SK-N-SH (cell line): Measurements from ENCODE around the gene LMTK2. TPM values are rescaled to one million over a fixed set of nuclear protein-coding genes. Genes with fewer than 3 reads are reported as not detected.
A peak's percentile ranks its signal among the peaks of the same experiment; 100 is the strongest.

Experiments
- CTCF ChIA-PET: fragments of 300-600, 350-600 bp; formaldehyde crosslinking; extraction: SDS; loops from one replicate; lab custom pipeline; 2021; lab: Yijun Ruan, JAX
- POLR2A ChIA-PET: fragments of 350-600 bp; sonication (Branson Sonifier 250); formaldehyde crosslinking; extraction: SDS; loops from one replicate; lab custom pipeline; 2020; ENCODE audit warnings: antibody characterized with exemption, inconsistent platforms; lab: Yijun Ruan, JAX
- DNase-seq: peaks from one replicate; pipeline ENCODE4 v3.0.0; 2012
- H2AFZ ChIP-seq: fragments of 200-600 bp; sonication (generic); 2 replicates; pipeline ENCODE4 v1.8.1; 2016; ENCODE audit warnings: antibody characterized with exemption, mild to moderate bottlenecking, low read depth
- H3F3A ChIP-seq: fragments of 200-600 bp; sonication (generic); replicated peaks from 2 replicates; pipeline ENCODE3; 2016; ENCODE audit warnings: antibody characterized with exemption, mild to moderate bottlenecking; ENCODE audit not compliant: insufficient read depth
- H3K27ac ChIP-seq, 2 experiments: fragments of 200-500 bp in 1 of 2; fragments of 200-600 bp in 1 of 2; sonication (Bioruptor generic) in 1 of 2; sonication (generic), shearing (Covaris generic) in 1 of 2; 2 replicates each; pipeline versions ENCODE4 v1.5.1 to v1.6.1; 2014 to 2016; ENCODE audit warnings: low read depth in 2 of 2, inconsistent platforms in 1 of 2, low read length in 1 of 2, mild to moderate bottlenecking in 1 of 2, mixed read lengths in 1 of 2
- H3K27me3 ChIP-seq: fragments of 200-600 bp; sonication (generic), shearing (Covaris generic); 2 replicates; pipeline ENCODE4 v1.6.1; 2016; ENCODE audit warnings: mixed run types; ENCODE audit not compliant: insufficient read depth
- H3K36me3 ChIP-seq, 2 experiments: fragments of 200-500 bp in 1 of 2; fragments of 200-600 bp in 1 of 2; sonication (Bioruptor generic) in 1 of 2; sonication (generic) in 1 of 2; replicated peaks in 1 of 2; 2 replicates each; pipeline versions ENCODE3 to v1.5.1; 2014 to 2016; ENCODE audit warnings: low read length in 1 of 2, mild to moderate bottlenecking in 1 of 2; ENCODE audit not compliant: insufficient read depth in 2 of 2, control insufficient read depth in 1 of 2
- H3K4me1 ChIP-seq, 2 experiments: fragments of 200-500 bp in 1 of 2; fragments of 200-600 bp in 1 of 2; sonication (Bioruptor generic) in 1 of 2; sonication (generic), shearing (Covaris generic) in 1 of 2; 2 replicates each; pipeline versions ENCODE4 v1.5.1 to v1.6.1; 2014 to 2016; ENCODE audit warnings: low read depth in 1 of 2, low read length in 1 of 2, mixed run types in 1 of 2; ENCODE audit not compliant: insufficient read depth in 2 of 2, control insufficient read depth in 1 of 2
- H3K4me2 ChIP-seq: fragments of 200-600 bp; sonication (generic), shearing (Covaris generic); 2 replicates; pipeline ENCODE4 v1.6.1; 2017; ENCODE audit warnings: mixed run types
- H3K4me3 ChIP-seq, 2 experiments: fragments of 200-500 bp in 1 of 2; fragments of 200-600 bp in 1 of 2; sonication (Bioruptor generic) in 1 of 2; sonication (generic), shearing (Covaris generic) in 1 of 2; 2 replicates each; pipeline versions ENCODE4 v1.5.1 to v1.8.1; 2014 to 2016; ENCODE audit warnings: low read depth in 2 of 2, inconsistent platforms in 1 of 2, low read length in 1 of 2, mild to moderate bottlenecking in 1 of 2, mixed read lengths in 1 of 2, moderate library complexity in 1 of 2
- H3K79me2 ChIP-seq: fragments of 200-600 bp; sonication (generic); 2 replicates; pipeline ENCODE4 v1.8.1; 2017; ENCODE audit warnings: mild to moderate bottlenecking; ENCODE audit not compliant: insufficient read depth
- H3K9ac ChIP-seq: fragments of 200-600 bp; sonication (generic); 2 replicates; pipeline ENCODE4 v1.6.1; 2017; ENCODE audit warnings: mixed run types
- H3K9me2 ChIP-seq: fragments of 200-600 bp; sonication (generic); 2 replicates; pipeline ENCODE4 v1.6.1; 2017; ENCODE audit warnings: mixed run types
- H3K9me3 ChIP-seq: fragments of 200-600 bp; sonication (generic); 2 replicates; pipeline ENCODE4 v1.6.1; 2017; ENCODE audit warnings: mixed run types, mild to moderate bottlenecking, moderate library complexity
- H4K20me1 ChIP-seq: fragments of 200-600 bp; sonication (generic); 2 replicates; pipeline ENCODE4 v1.6.1; 2017; ENCODE audit warnings: mild to moderate bottlenecking, mixed run types; ENCODE audit not compliant: insufficient read depth
- CHD2 ChIP-seq: fragments of 150-350 bp; IDR thresholded peaks from 2 replicates; pipeline ENCODE4 v1.6.1; 2018; ENCODE audit warnings: low read length; ENCODE audit not compliant: partially characterized antibody
- ELF1 ChIP-seq: IDR thresholded peaks from 2 replicates; pipeline ENCODE4 v1.4.0; 2012
- FOSL2 ChIP-seq: IDR thresholded peaks from 2 replicates; pipeline ENCODE4 v1.4.0; 2012; ENCODE audit warnings: low read depth, mild to moderate bottlenecking, moderate library complexity, borderline replicate concordance
- GABPA ChIP-seq: IDR thresholded peaks from 2 replicates; pipeline ENCODE4 v1.4.0; 2012; ENCODE audit warnings: low read depth, mild to moderate bottlenecking
- GATA2 ChIP-seq: sonication (generic); formaldehyde crosslinking; IDR thresholded peaks from 2 replicates; pipeline ENCODE4 v1.5.0; 2020; ENCODE audit warnings: mild to moderate bottlenecking, missing genetic modification reagents
- JUND ChIP-seq: IDR thresholded peaks from 2 replicates; pipeline ENCODE4 v1.4.0; 2012
- MEF2A ChIP-seq: IDR thresholded peaks from 2 replicates; pipeline ENCODE4 v1.4.0; 2012; ENCODE audit warnings: low read depth, borderline replicate concordance
- MXI1 ChIP-seq: IDR thresholded peaks from 2 replicates; pipeline ENCODE4 v1.6.1; 2012; ENCODE audit warnings: mild to moderate bottlenecking, low read depth, low read length, improper control_type of control experiment
- POLR2AphosphoS5 ChIP-seq: IDR thresholded peaks from 2 replicates; pipeline ENCODE4 v1.6.1; 2012; ENCODE audit warnings: low read depth, low read length
- RAD21 ChIP-seq: IDR thresholded peaks from 2 replicates; pipeline ENCODE4 v1.6.1; 2012; ENCODE audit warnings: mild to moderate bottlenecking, low read length
- RFX5 ChIP-seq: IDR thresholded peaks from 2 replicates; pipeline ENCODE4 v1.6.1; 2012; ENCODE audit warnings: mild to moderate bottlenecking, improper control_type of control experiment, low read length
- SMC3 ChIP-seq: IDR thresholded peaks from 2 replicates; pipeline ENCODE4 v1.6.1; 2012; ENCODE audit warnings: low read depth, low read length, improper control_type of control experiment
- TAF1 ChIP-seq: IDR thresholded peaks from 2 replicates; pipeline ENCODE4 v1.6.1; 2012; ENCODE audit warnings: low read depth, mild to moderate bottlenecking, low read length, moderate library complexity, borderline replicate concordance
- TCF12 ChIP-seq: IDR thresholded peaks from 2 replicates; pipeline ENCODE4 v1.4.0; 2012
- YY1 ChIP-seq: IDR thresholded peaks from 2 replicates; pipeline ENCODE4 v1.4.0; 2012; ENCODE audit warnings: low read depth, mild to moderate bottlenecking
- WGBS: methylation state at CpG from one replicate; pipeline ENCODE4 v1.1.6; 2017; ENCODE audit warnings: low lambda C conversion rate; 5-methylcytosine and 5-hydroxymethylcytosine counted together
- polyA plus RNA-seq, 3 experiments: library from polyadenylated mRNA; depleted of rRNA; stranded (reverse); fragments of >200 nt; gene quantifications; 2 replicates each; pipeline ENCODE4 v1.2.3, GENCODE V29; 2012
- TF ChIP-seq, protein P1 (sequence below): IDR thresholded peaks from 2 replicates; pipeline ENCODE4 v1.4.0; 2012; ENCODE audit warnings: low read depth, borderline replicate concordance
- TF ChIP-seq, protein P2 (sequence below): fragments of 150-350 bp; IDR thresholded peaks from 2 replicates; pipeline ENCODE4 v1.6.1; 2016; ENCODE audit warnings: mild to moderate bottlenecking, low read depth, low read length
- TF ChIP-seq, protein P3 (sequence below): fragments of 200-600 bp; sonication (generic); IDR thresholded peaks from 2 replicates; pipeline ENCODE4 v1.6.1; 2017; ENCODE audit warnings: antibody characterized with exemption, mild to moderate bottlenecking, moderate library complexity
- TF ChIP-seq, protein P4 (sequence below): IDR thresholded peaks from 2 replicates; pipeline ENCODE4; 2012
- TF ChIP-seq, protein P5 (sequence below): fragments of 150-350 bp; IDR thresholded peaks from 2 replicates; pipeline ENCODE4 v1.6.1; 2017; ENCODE audit warnings: antibody characterized with exemption, low read length, low read depth, borderline replicate concordance

LMTK2 gene
- polyA plus RNA-seq, 1 of the 3 experiments (the other 2 are of a cell fraction): 9.0 TPM

DNA sequence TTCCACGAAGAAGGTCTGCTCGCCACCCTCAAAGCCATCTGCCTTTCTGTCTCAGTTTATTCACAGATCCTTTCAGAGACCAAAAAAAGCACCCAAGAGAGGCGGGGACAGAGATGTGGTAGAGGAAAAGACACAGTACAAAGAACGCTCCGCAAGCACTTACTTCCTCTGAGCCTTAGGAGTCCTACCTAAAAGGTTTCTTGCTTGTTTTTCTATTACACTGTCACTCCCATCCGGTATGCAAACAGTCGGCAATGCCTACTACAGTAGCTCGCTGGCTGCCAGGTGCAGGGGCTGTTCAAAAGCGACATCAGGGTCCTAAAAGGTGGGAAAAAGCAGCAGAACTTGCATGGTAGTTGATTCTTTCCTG lies 144.6 kb downstream of the LMTK2 start:
- H3K4me1 ChIP-seq: peaks cover 15 to 19% of the 10 kb centered on the region in 2 experiments; a peak in 2 of 4 replicates
- peak overlapping the region; percentile 98 for H3K4me2 ChIP-seq
- POLR2A ChIA-PET: no interaction called here
- peaks cover 3% of the 10 kb centered on the region for H3F3A ChIP-seq
- H3K36me3 ChIP-seq: peaks cover 6 to 10% of the 10 kb centered on the region in 2 experiments
- no peaks in the 10 kb centered on the region for H3K27me3 ChIP-seq
- H3K27ac ChIP-seq: no peak overlapping the region
- 76% methylated on average over 9 of the region's 9 CpGs for WGBS
- H3K4me3 ChIP-seq: peak overlapping the region; percentile 79 to 100
- TF ChIP-seq MEF2A (no peak), TCF12 (no peak), RAD21 (no peak), CHD2 (no peak), GATA2 (CRISPR knock-in tag) (no peak), YY1 (no peak), MXI1 (no peak), TAF1 (no peak)
- TF ChIP-seq, protein P1, sequence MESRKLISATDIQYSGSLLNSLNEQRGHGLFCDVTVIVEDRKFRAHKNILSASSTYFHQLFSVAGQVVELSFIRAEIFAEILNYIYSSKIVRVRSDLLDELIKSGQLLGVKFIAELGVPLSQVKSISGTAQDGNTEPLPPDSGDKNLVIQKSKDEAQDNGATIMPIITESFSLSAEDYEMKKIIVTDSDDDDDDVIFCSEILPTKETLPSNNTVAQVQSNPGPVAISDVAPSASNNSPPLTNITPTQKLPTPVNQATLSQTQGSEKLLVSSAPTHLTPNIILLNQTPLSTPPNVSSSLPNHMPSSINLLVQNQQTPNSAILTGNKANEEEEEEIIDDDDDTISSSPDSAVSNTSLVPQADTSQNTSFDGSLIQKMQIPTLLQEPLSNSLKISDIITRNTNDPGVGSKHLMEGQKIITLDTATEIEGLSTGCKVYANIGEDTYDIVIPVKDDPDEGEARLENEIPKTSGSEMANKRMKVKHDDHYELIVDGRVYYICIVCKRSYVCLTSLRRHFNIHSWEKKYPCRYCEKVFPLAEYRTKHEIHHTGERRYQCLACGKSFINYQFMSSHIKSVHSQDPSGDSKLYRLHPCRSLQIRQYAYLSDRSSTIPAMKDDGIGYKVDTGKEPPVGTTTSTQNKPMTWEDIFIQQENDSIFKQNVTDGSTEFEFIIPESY: no peak
- TF ChIP-seq, all 33 proteins: peak for 0
- Histone ChIP-seq H3K9me2 (no peaks in the 10 kb centered on the region), H3K9me3 (no peaks in the 10 kb centered on the region), H4K20me1 (no peaks in the 10 kb centered on the region), H3K9ac (peak overlapping the region; percentile 80), H3K79me2 (peaks cover 71% of the 10 kb centered on the region), H2AFZ (peak overlapping the region; percentile 95; the same call in 1 of the 2 replicates)
- no peak for DNase-seq
- CTCF ChIA-PET: interaction anchor here (1.1 kb wide), 1 partner anchor 230 kb away, joined by 4 read pairs; no protein-coding TSS in a partner anchor

DNA sequence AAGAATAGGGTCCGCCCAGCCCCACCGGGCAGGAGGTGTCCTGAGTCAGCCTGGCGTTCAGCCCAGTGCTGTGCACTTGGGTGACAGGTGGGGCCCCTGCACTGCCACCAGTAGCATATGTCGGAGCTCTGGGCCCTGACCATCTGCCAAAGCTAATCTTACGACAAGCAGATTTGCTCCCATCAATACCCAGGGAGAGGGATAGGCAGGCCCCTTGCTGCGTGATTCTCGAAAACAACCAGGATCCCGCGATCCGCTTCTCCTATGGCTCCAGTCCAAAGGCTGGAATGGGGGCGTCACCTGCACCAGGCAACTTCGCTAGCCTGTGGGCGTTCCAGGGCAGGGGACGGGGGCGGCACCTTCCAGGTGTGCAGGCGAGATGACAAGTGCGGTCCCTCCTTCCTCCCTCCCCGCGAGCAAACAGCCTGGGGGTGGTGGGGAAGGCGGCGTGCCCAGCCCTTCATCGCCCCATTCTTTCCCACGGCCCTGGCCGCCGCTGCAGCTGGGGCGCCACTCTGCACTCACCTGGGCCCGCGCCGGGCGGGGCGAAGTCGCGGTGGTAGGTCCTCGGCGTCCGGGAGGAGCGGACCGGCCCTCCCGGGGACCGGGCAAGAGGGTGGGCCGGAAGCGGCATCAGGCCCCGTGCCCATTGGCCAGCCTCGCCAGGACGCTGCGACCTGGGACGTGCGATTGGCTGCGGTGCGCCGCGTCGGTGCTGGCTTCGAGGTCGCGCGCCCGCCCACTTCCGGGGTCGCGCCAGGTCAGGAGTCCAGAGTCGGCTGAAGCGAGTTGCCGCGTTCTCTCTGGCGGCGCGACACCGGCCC lies 145.2 kb downstream of the LMTK2 start, which contains the start of gene TECPR1:
TECPR1 (minus strand) TSS at position 632 of the 824 bp plus-strand sequence. CDS start 6,086 bp downstream, outside the sequence.
- H3K36me3 ChIP-seq: peaks cover 10 to 11% of the 10 kb centered on the region in 2 experiments
- TF ChIP-seq GABPA: peak; percentile 91
- 0 out of 2 replicates have a peak, but pooled peaks have one; percentile 13 for TF ChIP-seq TAF1
- TF ChIP-seq JUND: no peak
- no peak for TF ChIP-seq TCF12
- TF ChIP-seq, protein P2, sequence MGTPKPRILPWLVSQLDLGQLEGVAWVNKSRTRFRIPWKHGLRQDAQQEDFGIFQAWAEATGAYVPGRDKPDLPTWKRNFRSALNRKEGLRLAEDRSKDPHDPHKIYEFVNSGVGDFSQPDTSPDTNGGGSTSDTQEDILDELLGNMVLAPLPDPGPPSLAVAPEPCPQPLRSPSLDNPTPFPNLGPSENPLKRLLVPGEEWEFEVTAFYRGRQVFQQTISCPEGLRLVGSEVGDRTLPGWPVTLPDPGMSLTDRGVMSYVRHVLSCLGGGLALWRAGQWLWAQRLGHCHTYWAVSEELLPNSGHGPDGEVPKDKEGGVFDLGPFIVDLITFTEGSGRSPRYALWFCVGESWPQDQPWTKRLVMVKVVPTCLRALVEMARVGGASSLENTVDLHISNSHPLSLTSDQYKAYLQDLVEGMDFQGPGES: no peak
- peak; percentile 75 for TF ChIP-seq RFX5
- TF ChIP-seq SMC3: no peak
- TF ChIP-seq, protein P3, sequence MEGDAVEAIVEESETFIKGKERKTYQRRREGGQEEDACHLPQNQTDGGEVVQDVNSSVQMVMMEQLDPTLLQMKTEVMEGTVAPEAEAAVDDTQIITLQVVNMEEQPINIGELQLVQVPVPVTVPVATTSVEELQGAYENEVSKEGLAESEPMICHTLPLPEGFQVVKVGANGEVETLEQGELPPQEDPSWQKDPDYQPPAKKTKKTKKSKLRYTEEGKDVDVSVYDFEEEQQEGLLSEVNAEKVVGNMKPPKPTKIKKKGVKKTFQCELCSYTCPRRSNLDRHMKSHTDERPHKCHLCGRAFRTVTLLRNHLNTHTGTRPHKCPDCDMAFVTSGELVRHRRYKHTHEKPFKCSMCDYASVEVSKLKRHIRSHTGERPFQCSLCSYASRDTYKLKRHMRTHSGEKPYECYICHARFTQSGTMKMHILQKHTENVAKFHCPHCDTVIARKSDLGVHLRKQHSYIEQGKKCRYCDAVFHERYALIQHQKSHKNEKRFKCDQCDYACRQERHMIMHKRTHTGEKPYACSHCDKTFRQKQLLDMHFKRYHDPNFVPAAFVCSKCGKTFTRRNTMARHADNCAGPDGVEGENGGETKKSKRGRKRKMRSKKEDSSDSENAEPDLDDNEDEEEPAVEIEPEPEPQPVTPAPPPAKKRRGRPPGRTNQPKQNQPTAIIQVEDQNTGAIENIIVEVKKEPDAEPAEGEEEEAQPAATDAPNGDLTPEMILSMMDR: no peak
- TF ChIP-seq, protein P4, sequence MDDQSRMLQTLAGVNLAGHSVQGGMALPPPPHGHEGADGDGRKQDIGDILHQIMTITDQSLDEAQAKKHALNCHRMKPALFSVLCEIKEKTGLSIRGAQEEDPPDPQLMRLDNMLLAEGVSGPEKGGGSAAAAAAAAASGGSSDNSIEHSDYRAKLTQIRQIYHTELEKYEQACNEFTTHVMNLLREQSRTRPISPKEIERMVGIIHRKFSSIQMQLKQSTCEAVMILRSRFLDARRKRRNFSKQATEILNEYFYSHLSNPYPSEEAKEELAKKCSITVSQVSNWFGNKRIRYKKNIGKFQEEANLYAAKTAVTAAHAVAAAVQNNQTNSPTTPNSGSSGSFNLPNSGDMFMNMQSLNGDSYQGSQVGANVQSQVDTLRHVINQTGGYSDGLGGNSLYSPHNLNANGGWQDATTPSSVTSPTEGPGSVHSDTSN: no peak
- TF ChIP-seq, protein P5, sequence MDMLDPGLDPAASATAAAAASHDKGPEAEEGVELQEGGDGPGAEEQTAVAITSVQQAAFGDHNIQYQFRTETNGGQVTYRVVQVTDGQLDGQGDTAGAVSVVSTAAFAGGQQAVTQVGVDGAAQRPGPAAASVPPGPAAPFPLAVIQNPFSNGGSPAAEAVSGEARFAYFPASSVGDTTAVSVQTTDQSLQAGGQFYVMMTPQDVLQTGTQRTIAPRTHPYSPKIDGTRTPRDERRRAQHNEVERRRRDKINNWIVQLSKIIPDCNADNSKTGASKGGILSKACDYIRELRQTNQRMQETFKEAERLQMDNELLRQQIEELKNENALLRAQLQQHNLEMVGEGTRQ: no peak
- TF ChIP-seq POLR2AphosphoS5: peak; percentile 64
- peak; percentile 77; the same call in 1 of the 2 replicates for TF ChIP-seq MXI1
- TF ChIP-seq FOSL2: no peak
- TF ChIP-seq ELF1: peak; percentile 97

More for the DNA sequence above, 145.2 kb downstream of the LMTK2 start, which contains the start of gene TECPR1:
- Histone ChIP-seq H3K79me2 (peaks cover 72% of the 10 kb centered on the region), H3K4me3 (peak within 1 kb of the TSS; percentile 79 to 100), H3K27me3 (no peaks in the 10 kb centered on the region), H3K4me2 (peak within 1 kb of the TSS; percentile 98), H3K9me2 (no peaks in the 10 kb centered on the region), H3K27ac (peak within 1 kb of the TSS; percentile 55 to 68; a peak in 2 of 4 replicates), H2AFZ (peak within 1 kb of the TSS; percentile 95), H3F3A (peaks cover 3% of the 10 kb centered on the region), H3K9ac (peak within 1 kb of the TSS; percentile 80), H4K20me1 (no peaks in the 10 kb centered on the region), H3K4me1 (peaks cover 15 to 19% of the 10 kb centered on the region in 2 experiments; a peak in 2 of 4 replicates), H3K9me3 (no peaks in the 10 kb centered on the region)
- ChIA-PET POLR2A (no interaction called here), CTCF (no interaction called here)
- WGBS: 3% methylated on average over 45 of the region's 69 CpGs
- DNase-seq: peak; percentile 100
